Keratinocyte (primary cell): ENCODE measurements around the gene SDK2. TPM values are rescaled to one million over a fixed set of nuclear protein-coding genes. Genes with fewer than 3 reads are reported as not detected.

Experiments
- DNase-seq: peaks from one replicate; pipeline ENCODE4 v3.0.0-alpha.2; 2011; ENCODE audit warnings: low read depth, missing footprints, low spot score
- FAIRE-seq: peaks from 2 replicates; lab custom pipeline; 2011; peaks lifted over from hg19 to GRCh38; lab: Jason Lieb, UNC
- H2AFZ ChIP-seq: 2 replicates; pipeline ENCODE4 v1.6.0; 2012; ENCODE audit warnings: low read length, control low read depth, inconsistent platforms; ENCODE audit not compliant: control insufficient read depth
- H3K27ac ChIP-seq: 2 replicates; pipeline ENCODE4 v1.5.1; 2011; ENCODE audit warnings: low read length; ENCODE audit not compliant: control insufficient read depth, insufficient read depth
- H3K27me3 ChIP-seq: 3 replicates; pipeline ENCODE4 v1.6.0; 2011; ENCODE audit warnings: low read length; ENCODE audit not compliant: control insufficient read depth, insufficient read depth; ENCODE audit errors: extremely low read depth
- H3K36me3 ChIP-seq, 2 experiments: 2 replicates in 1 of 2; 3 replicates in 1 of 2; pipeline ENCODE4 v1.5.1; 2011; ENCODE audit warnings: low read length in 2 of 2, mild to moderate bottlenecking in 1 of 2; ENCODE audit not compliant: control insufficient read depth in 2 of 2, insufficient read depth in 2 of 2; ENCODE audit errors: extremely low read depth in 1 of 2
- H3K4me1 ChIP-seq: 3 replicates; pipeline ENCODE4 v1.5.1; 2011; ENCODE audit warnings: low read length; ENCODE audit not compliant: control insufficient read depth, insufficient read depth; ENCODE audit errors: extremely low read depth
- H3K4me2 ChIP-seq: 3 replicates; pipeline ENCODE4 v1.6.0; 2011; ENCODE audit warnings: low read depth, low read length; ENCODE audit not compliant: control insufficient read depth, insufficient read depth; ENCODE audit errors: extremely low read depth
- H3K4me3 ChIP-seq, 3 experiments: fragments of 200-600 bp in 1 of 3; sonication (generic) in 1 of 3; 2 replicates in 2 of 3; 3 replicates in 1 of 3; pipeline ENCODE4 v1.5.1; 2011 to 2016; ENCODE audit warnings: low read length in 3 of 3, mild to moderate bottlenecking in 3 of 3, control low read depth in 2 of 3, inconsistent platforms in 1 of 3, low read depth in 1 of 3, mixed read lengths in 1 of 3, mixed run types in 1 of 3, moderate library complexity in 1 of 3; ENCODE audit not compliant: control insufficient read depth in 2 of 3, insufficient read depth in 2 of 3; ENCODE audit errors: extremely low read depth in 1 of 3
- H3K79me2 ChIP-seq: 2 replicates; pipeline ENCODE4 v1.6.0; 2012; ENCODE audit warnings: low read length; ENCODE audit not compliant: control insufficient read depth, insufficient read depth
- H3K9ac ChIP-seq: 3 replicates; pipeline ENCODE4 v1.6.0; 2011; ENCODE audit warnings: low read length; ENCODE audit not compliant: control insufficient read depth, insufficient read depth; ENCODE audit errors: extremely low read depth
- H3K9me1 ChIP-seq: 3 replicates; pipeline ENCODE4 v1.6.0; 2011; ENCODE audit warnings: low read length; ENCODE audit not compliant: control insufficient read depth, insufficient read depth; ENCODE audit errors: extremely low read depth
- H3K9me3 ChIP-seq: 2 replicates; pipeline ENCODE4 v1.5.1; 2012; ENCODE audit warnings: low read depth, low read length; ENCODE audit not compliant: control insufficient read depth
- H4K20me1 ChIP-seq: 3 replicates; pipeline ENCODE4 v1.6.0; 2011; ENCODE audit warnings: low read length; ENCODE audit not compliant: control insufficient read depth, insufficient read depth; ENCODE audit errors: extremely low read depth
- CTCF ChIP-seq, 3 experiments: IDR thresholded peaks in 1 of 3; conservative IDR thresholded peaks in 1 of 3; optimal IDR thresholded peaks in 1 of 3; 2 replicates in 2 of 3; 3 replicates in 1 of 3; pipeline versions ENCODE3 to v1.5.1; 2011; ENCODE audit warnings: low read length in 3 of 3, mild to moderate bottlenecking in 3 of 3, moderate library complexity in 2 of 3, control low read depth in 1 of 3, inconsistent platforms in 1 of 3; ENCODE audit not compliant: insufficient read depth in 2 of 3; ENCODE audit errors: extremely low read depth in 1 of 3
- EZH2 ChIP-seq: IDR thresholded peaks from one replicate; pipeline ENCODE4 v1.6.1; 2012; ENCODE audit warnings: inconsistent platforms, mild to moderate bottlenecking, low read length, moderate library complexity
- dilution Hi-C: fragments of 300-500 bp; cut with MboI; formaldehyde crosslinking; loops from one replicate; pipeline ENCODE4 v1.7.0; 2020; ENCODE audit warnings: low sequenced_read_pairs; ENCODE audit not compliant: extremely low pct_ligation_motif_present
- polyA plus RNA-seq, 5 experiments: library from polyadenylated mRNA; depleted of rRNA in 3 of 5; stranded (reverse) in 3 of 5; stranded (forward) in 1 of 5; unstranded in 1 of 5; fragments of >200 nt; gene quantifications; 1 replicate in 1 of 5; 2 replicates in 3 of 5; 3 replicates in 1 of 5; pipeline versions ENCODE4 v1.2.1 to v1.2.3, GENCODE V29; 2011 to 2012; ENCODE audit warnings: missing spikeins in 2 of 5, low read depth in 1 of 5, low replicate concordance in 1 of 5

Gene SDK2
- polyA plus RNA-seq, 1 donor (not counting 4 experiments of a cell fraction or from before 2014, with no cell fraction given): 1.8 TPM

- no peak overlapping the region for H3K4me2 ChIP-seq
- H3K9me1 ChIP-seq: no peaks in the 10 kb centered on the region
- no peak for TF ChIP-seq EZH2
- no peak for TF ChIP-seq CTCF (optimal IDR thresholded peaks at IDR 0.05 in 1 of 3, IDR thresholded peaks at IDR 0.05 in 1 of 3, conservative IDR thresholded peaks at IDR 0.05 in 1 of 3; ENCODE audit: extremely low read depth in 1 of 3, insufficient read depth in 2 of 3, low read length in 3 of 3)
- H2AFZ ChIP-seq: no peak overlapping the region
- H3K9me3 ChIP-seq: no peaks in the 10 kb centered on the region
- H3K27ac ChIP-seq: no peak overlapping the region
- no peaks in the 10 kb centered on the region for H3K79me2 ChIP-seq
- no peaks in the 10 kb centered on the region for H4K20me1 ChIP-seq
- H3K4me3 ChIP-seq: no peak overlapping the region
- FAIRE-seq (no peak), DNase-seq (no peak)
- H3K36me3 ChIP-seq: no peaks in the 10 kb centered on the region
- no peaks in the 10 kb centered on the region for H3K27me3 ChIP-seq
- no peak overlapping the region for H3K9ac ChIP-seq
- dilution Hi-C loops: no loop called here
- H3K4me1 ChIP-seq: peaks cover 17% of the 10 kb centered on the region
Observed at GRCh38 chr17:73317513-73318426, 326.5 kb downstream of the SDK2 start.

- dilution Hi-C loops: no loop called here
- no peak for TF ChIP-seq CTCF (optimal IDR thresholded peaks at IDR 0.05 in 1 of 3, IDR thresholded peaks at IDR 0.05 in 1 of 3, conservative IDR thresholded peaks at IDR 0.05 in 1 of 3; ENCODE audit: extremely low read depth in 1 of 3, insufficient read depth in 2 of 3, low read length in 3 of 3)
- no peak for TF ChIP-seq EZH2
- H3K9ac ChIP-seq: no peak overlapping the region
- H3K9me3 ChIP-seq: no peaks in the 10 kb centered on the region
- no peak for FAIRE-seq
- no peaks in the 10 kb centered on the region for H3K79me2 ChIP-seq
- H3K27me3 ChIP-seq: no peaks in the 10 kb centered on the region
- H3K4me2 ChIP-seq: no peak overlapping the region
- no peaks in the 10 kb centered on the region for H4K20me1 ChIP-seq
- no peaks in the 10 kb centered on the region for H3K9me1 ChIP-seq
- peaks cover 25% of the 10 kb centered on the region for H3K4me1 ChIP-seq
- no peaks in the 10 kb centered on the region for H3K36me3 ChIP-seq
- no peak for DNase-seq
- H2AFZ ChIP-seq: no peak overlapping the region
- H3K27ac ChIP-seq: no peak overlapping the region
- no peak overlapping the region for H3K4me3 ChIP-seq
Observed at GRCh38 chr17:73316919-73317505, 327.2 kb downstream of the SDK2 start.
